Activated B cell treated with CpG ODN at 0.5 μM for 24 hours (primary cell): ENCODE measurements around the gene PRR18. TPM values are rescaled to one million over a fixed set of nuclear protein-coding genes. Genes with fewer than 3 reads are reported as not detected.
A peak's percentile ranks its signal among the peaks of the same experiment; 100 is the strongest.

Experiments used
- ATAC-seq: fragments of 200-7000 bp; cut with Tn5 transposase; one replicate; pipeline ENCODE4 v1.10.0; 2021; ENCODE audit warnings: low read depth, mild to moderate bottlenecking, moderate library complexity
- CTCF ChIA-PET: fragments of 350-600 bp; sonication (Branson Sonifier 250); formaldehyde crosslinking; loops from one replicate; lab custom pipeline; 2021; ENCODE audit warnings: antibody characterized with exemption; lab: Charles Lee
- POLR2A ChIA-PET: fragments of 350-600 bp; sonication (Branson Sonifier 250); formaldehyde crosslinking; loops from one replicate; lab custom pipeline; 2021; ENCODE audit warnings: antibody characterized with exemption; lab: Charles Lee
- DNase-seq: peaks from one replicate; pipeline ENCODE4 v3.0.0; 2022
- H3K27ac Mint-ChIP-seq: one replicate; pipeline ENCODE4 v1.8.0; 2020; ENCODE audit warnings: mixed read lengths
- H3K27me3 Mint-ChIP-seq: one replicate; pipeline ENCODE4 v1.8.0; 2021; ENCODE audit warnings: mixed read lengths
- H3K36me3 Mint-ChIP-seq: one replicate; pipeline ENCODE4 v1.8.0; 2021; ENCODE audit warnings: low read depth, mixed read lengths
- H3K4me1 Mint-ChIP-seq: one replicate; pipeline ENCODE4 v1.8.0; 2021; ENCODE audit warnings: mixed read lengths
- H3K4me3 Mint-ChIP-seq: one replicate; pipeline ENCODE4 v1.8.0; 2020; ENCODE audit warnings: mild to moderate bottlenecking, mixed read lengths
- H3K9me3 Mint-ChIP-seq: one replicate; pipeline ENCODE4 v1.8.0; 2020; ENCODE audit warnings: mixed read lengths
- CTCF ChIP-seq: fragments of 200-600 bp; IDR thresholded peaks from one replicate; pipeline ENCODE4 v1.8.0; 2022; ENCODE audit warnings: antibody characterized with exemption, mild to moderate bottlenecking
- intact Hi-C: fragments of 100-400 bp; cut with micrococcal nuclease; formaldehyde crosslinking; loops from one replicate; pipeline ENCODE4 v1.15.1; 2024
- total RNA-seq: library from RNA; stranded (reverse); gene quantifications from 2 replicates; pipeline ENCODE4 v1.2.3, GENCODE V29; 2022

PRR18 gene
- total RNA-seq, 1 donor from 2014 or later, result not detected

- H3K27me3 Mint-ChIP-seq, result no peaks in the 10 kb centered on the region
- no peaks in the 10 kb centered on the region for H3K9me3 Mint-ChIP-seq
- peaks cover 16% of the 10 kb centered on the region for H3K4me1 Mint-ChIP-seq
- peak overlapping the region; percentile 92 for H3K4me3 Mint-ChIP-seq
- ATAC-seq, result peak; percentile 12
- peak overlapping the region; percentile 89 for H3K27ac Mint-ChIP-seq
- TF ChIP-seq CTCF, result no peak
- ChIA-PET CTCF (interaction anchor here (0.6 to 3.2 kb wide), 3 partner anchors 22 to 873 kb away, joined by 3 to 16 read pairs (median 4); no protein-coding TSS in a partner anchor), POLR2A (interaction anchor here (0.7 to 4.6 kb wide), 8 partner anchors 8 to 753 kb away, joined by 3 to 33 read pairs (median 8); no protein-coding TSS in a partner anchor)
- peaks cover 7% of the 10 kb centered on the region for H3K36me3 Mint-ChIP-seq
- intact Hi-C loops, result loop anchor here (1.0 to 10.0 kb wide), 5 partner anchors 8 to 813 kb away; partner anchors contain the start of genes CEP43, GPR31 and RPS6KA2
- no peak for DNase-seq
Observed at GRCh38 chr6:166341464-166341863, 33.3 kb upstream of the PRR18 start.

GRCh38 chr6:166338854-166339253 lies 30.7 kb upstream of the PRR18 start:
- no peak overlapping the region for H3K27ac Mint-ChIP-seq
- H3K27me3 Mint-ChIP-seq, result no peaks in the 10 kb centered on the region
- CTCF ChIA-PET, result no interaction called here
- no peak for TF ChIP-seq CTCF
- peaks cover 13% of the 10 kb centered on the region for H3K4me1 Mint-ChIP-seq
- ATAC-seq (no peak), DNase-seq (no peak)
- peaks cover 9% of the 10 kb centered on the region for H3K36me3 Mint-ChIP-seq
- no peaks in the 10 kb centered on the region for H3K9me3 Mint-ChIP-seq
- POLR2A ChIA-PET, result interaction anchor here (0.6 kb wide), 1 partner anchor 25 kb away, joined by 5 read pairs; no protein-coding TSS in a partner anchor
- H3K4me3 Mint-ChIP-seq, result no peak overlapping the region
- intact Hi-C loops, result no loop called here

DNA sequence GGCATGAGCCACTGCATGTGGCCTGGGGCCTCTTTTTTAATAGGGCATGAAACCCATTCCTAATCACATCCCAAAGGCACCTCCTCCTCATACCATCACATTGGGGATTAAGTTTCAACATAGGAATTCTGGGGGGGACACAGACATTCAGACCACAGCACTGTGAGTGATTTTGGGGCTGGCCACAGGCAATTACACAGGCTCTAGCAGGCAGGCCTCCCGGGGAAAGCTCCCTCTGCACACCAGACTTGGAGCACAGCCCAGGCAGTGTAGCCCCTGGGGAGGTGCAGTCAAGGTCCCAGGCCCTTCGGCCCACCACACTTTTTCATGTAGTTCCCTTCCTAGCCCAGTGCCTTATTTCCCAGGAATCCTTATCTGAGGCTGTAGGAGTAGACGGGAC lies 28.7 kb upstream of the PRR18 start:
- ChIA-PET CTCF (interaction anchor here (1.2 kb wide), 2 partner anchors 45 to 61 kb away, joined by 4 to 6 read pairs; no protein-coding TSS in a partner anchor), POLR2A (no interaction called here)
- intact Hi-C loops, result no loop called here
- Mint-ChIP-seq H3K4me1 (peaks cover 6% of the 10 kb centered on the region), H3K4me3 (no peak overlapping the region), H3K9me3 (no peaks in the 10 kb centered on the region), H3K36me3 (peaks cover 21% of the 10 kb centered on the region), H3K27ac (peak overlapping the region; percentile 79), H3K27me3 (no peaks in the 10 kb centered on the region)
- no peak for DNase-seq
- ATAC-seq, result no peak
- no peak for TF ChIP-seq CTCF

- ATAC-seq (peak; percentile 66), DNase-seq (no peak)
- Mint-ChIP-seq H3K4me1 (peaks cover 5% of the 10 kb centered on the region), H3K27ac (peak overlapping the region; percentile 79), H3K9me3 (no peaks in the 10 kb centered on the region), H3K27me3 (no peaks in the 10 kb centered on the region), H3K36me3 (peaks cover 21% of the 10 kb centered on the region), H3K4me3 (peak overlapping the region; percentile 61)
- no peak for TF ChIP-seq CTCF
- CTCF ChIA-PET, result interaction anchor here (0.9 to 2.8 kb wide), 4 partner anchors 22 to 60 kb away, joined by 3 to 7 read pairs (median 5); no protein-coding TSS in a partner anchor
- POLR2A ChIA-PET, result interaction anchor here (0.6 to 1.3 kb wide), 3 partner anchors 22 to 291 kb away, joined by 3 to 7 read pairs (median 3); no protein-coding TSS in a partner anchor
- intact Hi-C loops, result no loop called here
Observed at GRCh38 chr6:166335378-166336302, 27.4 kb upstream of the PRR18 start.

DNA sequence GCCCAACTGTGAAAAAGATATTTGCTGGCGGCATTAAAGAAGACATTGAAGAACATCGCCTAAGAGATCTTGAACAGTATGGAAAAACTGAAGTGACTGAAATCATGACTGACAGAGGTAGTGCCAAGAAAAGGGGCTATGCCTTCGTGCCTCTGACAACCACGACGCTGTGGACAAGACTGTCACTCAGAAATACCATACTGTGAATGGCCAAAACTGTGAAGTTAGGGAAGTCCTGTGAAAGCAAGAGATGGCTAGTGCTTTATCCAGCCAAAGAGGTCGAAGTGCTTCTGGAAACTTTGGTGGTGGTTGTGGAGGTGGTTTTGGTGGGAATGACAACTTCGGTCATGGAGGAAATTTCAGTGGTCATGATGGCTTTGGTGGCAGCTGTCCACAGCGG lies 26.7 kb upstream of the PRR18 start:
- Mint-ChIP-seq H3K9me3 (no peaks in the 10 kb centered on the region), H3K4me1 (peaks cover 7% of the 10 kb centered on the region), H3K4me3 (peak overlapping the region; percentile 29), H3K27me3 (no peaks in the 10 kb centered on the region), H3K27ac (peak overlapping the region; percentile 79), H3K36me3 (peaks cover 23% of the 10 kb centered on the region)
- ATAC-seq (no peak), DNase-seq (no peak)
- ChIA-PET POLR2A (no interaction called here), CTCF (interaction anchor here (0.9 to 2.8 kb wide), 2 partner anchors 22 to 46 kb away, joined by 3 to 7 read pairs; no protein-coding TSS in a partner anchor)
- intact Hi-C loops, result no loop called here
- TF ChIP-seq CTCF, result no peak
